ENCODE results near the gene CMSS1. TPM values are rescaled to one million over a fixed set of nuclear protein-coding genes. Genes with fewer than 3 reads are reported as not detected.

Gene CMSS1
- total RNA-seq, 4 donors from 2014 or later = 1.8 to 41.2 (median 17.0) TPM

- intact Hi-C loops (cut with DNase I; ENCODE audit: low total_unique reads) = no loop called here
- Histone ChIP-seq H3K9me3 (no peaks in the 10 kb centered on the region), H3K27ac (peak overlapping the region; percentile 33 to 67), H3K4me1 (peaks cover 0 to 6% of the 10 kb centered on the region in 2 donors), H3K27me3 (no peaks in the 10 kb centered on the region), H3K36me3 (no peaks in the 10 kb centered on the region), H3K4me3 (no peak overlapping the region)
- no peak for TF ChIP-seq POLR2A (IDR thresholded peaks at IDR 0.05)
- TF ChIP-seq CTCF (IDR thresholded peaks at IDR 0.05) = no peak
- no peak for DNase-seq
Measured at GRCh38 chr3:99934975-99935797, 117.5 kb downstream of the CMSS1 start.

GRCh38 chr3:99938270-99938911, 120.7 kb downstream of the CMSS1 start:
- peaks cover 0 to 6% of the 10 kb centered on the region in 2 donors for H3K4me1 ChIP-seq
- H3K27ac ChIP-seq = peak overlapping the region; percentile 76 to 79
- no peaks in the 10 kb centered on the region for H3K9me3 ChIP-seq
- no peaks in the 10 kb centered on the region for H3K36me3 ChIP-seq
- no peak for TF ChIP-seq CTCF (IDR thresholded peaks at IDR 0.05)
- TF ChIP-seq POLR2A (IDR thresholded peaks at IDR 0.05) = no peak
- DNase-seq = no peak
- no peak overlapping the region for H3K4me3 ChIP-seq
- intact Hi-C loops (cut with DNase I; ENCODE audit: low total_unique reads) = no loop called here
- H3K27me3 ChIP-seq = no peaks in the 10 kb centered on the region

GRCh38 chr3:99939876-99940275, 122.2 kb downstream of the CMSS1 start:
- intact Hi-C loops (cut with DNase I; ENCODE audit: low total_unique reads) = no loop called here
- Histone ChIP-seq H3K4me3 (no peak overlapping the region), H3K27ac (peak overlapping the region; percentile 76 to 79), H3K36me3 (no peaks in the 10 kb centered on the region), H3K27me3 (no peaks in the 10 kb centered on the region), H3K4me1 (peaks cover 0 to 10% of the 10 kb centered on the region in 2 donors), H3K9me3 (no peaks in the 10 kb centered on the region)
- no peak for DNase-seq
- no peak for TF ChIP-seq POLR2A (IDR thresholded peaks at IDR 0.05)
- no peak for TF ChIP-seq CTCF (IDR thresholded peaks at IDR 0.05)

- Histone ChIP-seq H3K27ac (peak overlapping the region; percentile 76 to 79), H3K4me1 (peaks cover 0 to 10% of the 10 kb centered on the region in 2 donors), H3K9me3 (no peaks in the 10 kb centered on the region), H3K27me3 (no peaks in the 10 kb centered on the region), H3K4me3 (no peak overlapping the region), H3K36me3 (no peaks in the 10 kb centered on the region)
- intact Hi-C loops (cut with DNase I; ENCODE audit: low total_unique reads) = no loop called here
- no peak for DNase-seq
- no peak for TF ChIP-seq CTCF (IDR thresholded peaks at IDR 0.05)
- TF ChIP-seq POLR2A (IDR thresholded peaks at IDR 0.05) = no peak
Measured at GRCh38 chr3:99940350-99940749, 122.7 kb downstream of the CMSS1 start.

- peak overlapping the region; percentile 76 to 79 for H3K27ac ChIP-seq
- intact Hi-C loops (cut with DNase I; ENCODE audit: low total_unique reads) = no loop called here
- peaks cover 0 to 19% of the 10 kb centered on the region in 2 donors for H3K4me1 ChIP-seq
- no peaks in the 10 kb centered on the region for H3K27me3 ChIP-seq
- H3K36me3 ChIP-seq = no peaks in the 10 kb centered on the region
- H3K4me3 ChIP-seq = no peak overlapping the region
- DNase-seq = no peak
- H3K9me3 ChIP-seq = no peaks in the 10 kb centered on the region
- TF ChIP-seq CTCF (IDR thresholded peaks at IDR 0.05) (no peak), POLR2A (IDR thresholded peaks at IDR 0.05) (no peak)
Measured at GRCh38 chr3:99941211-99941610, 123.5 kb downstream of the CMSS1 start.

Data from uterus (tissue), 4 donors.